HG03469 (cell line): Measurements from ENCODE around the gene MBNL2.

ENCODE experiments used
- ATAC-seq: cut with Tn5 transposase; IDR thresholded peaks from one replicate; pipeline ENCODE4 v1.9.1; 2021; ENCODE audit warnings: mild to moderate bottlenecking, moderate library complexity, moderate number of reproducible peaks; ENCODE audit not compliant: unreplicated experiment

Gene MBNL2

GRCh38 chr13:97369261-97369893 is 147.2 kb downstream of the MBNL2 start:
- ATAC-seq, result peak; percentile 30

GRCh38 chr13:97371486-97372109 is 149.5 kb downstream of the MBNL2 start:
- ATAC-seq, result no peak

GRCh38 chr13:97372936-97373335 is 150.8 kb downstream of the MBNL2 start:
- no peak for ATAC-seq

GRCh38 chr13:97373787-97374186 is 151.7 kb downstream of the MBNL2 start:
- no peak for ATAC-seq

GRCh38 chr13:97376981-97377380 is 154.8 kb downstream of the MBNL2 start:
- no peak for ATAC-seq

GRCh38 chr13:97379386-97379785 is 157.3 kb downstream of the MBNL2 start:
- no peak for ATAC-seq

- no peak for ATAC-seq
Observed at GRCh38 chr13:97380696-97381095, 158.6 kb downstream of the MBNL2 start.

- no peak for ATAC-seq
Observed at GRCh38 chr13:97381189-97381588, 159.1 kb downstream of the MBNL2 start.

GRCh38 chr13:97382276-97382675 is 160.1 kb downstream of the MBNL2 start:
- ATAC-seq, result no peak

GRCh38 chr13:97384371-97384770 is 162.2 kb downstream of the MBNL2 start:
- no peak for ATAC-seq

- ATAC-seq, result no peak
Observed at GRCh38 chr13:97385146-97385545, 163.0 kb downstream of the MBNL2 start.

- ATAC-seq, result no peak
Observed at GRCh38 chr13:97385854-97386253, 163.7 kb downstream of the MBNL2 start.

- peak; percentile 58 for ATAC-seq
Observed at GRCh38 chr13:97386801-97387484, 164.8 kb downstream of the MBNL2 start.

- ATAC-seq, result no peak
Observed at GRCh38 chr13:97387485-97387839, 165.3 kb downstream of the MBNL2 start.

- ATAC-seq, result no peak
Observed at GRCh38 chr13:97387890-97388289, 165.8 kb downstream of the MBNL2 start.

- ATAC-seq, result no peak
Observed at GRCh38 chr13:97388373-97388772, 166.2 kb downstream of the MBNL2 start.

GRCh38 chr13:97390941-97391600 is 168.9 kb downstream of the MBNL2 start:
- no peak for ATAC-seq

GRCh38 chr13:97392020-97392419 is 169.9 kb downstream of the MBNL2 start:
- no peak for ATAC-seq

GRCh38 chr13:97394542-97394941 is 172.4 kb downstream of the MBNL2 start:
- no peak for ATAC-seq

GRCh38 chr13:97395447-97396136 is 173.5 kb downstream of the MBNL2 start:
- no peak for ATAC-seq

GRCh38 chr13:97397267-97397666 is 175.1 kb downstream of the MBNL2 start:
- ATAC-seq, result no peak
